ENCODE results near the gene COA1. TPM values are rescaled to one million over a fixed set of nuclear protein-coding genes. Genes with fewer than 3 reads are reported as not detected.

The COA1 gene
- total and polyA plus RNA-seq, 2 donors (not counting 3 experiments of a cell fraction or from before 2014, with no cell fraction given): 38.1 to 55.1 TPM

- no peak overlapping the region for H3K27ac ChIP-seq (ENCODE audit: insufficient read depth, low read depth, low read length)
- TF ChIP-seq MAX (IDR thresholded peaks at IDR 0.05; ENCODE audit: insufficient read depth, insufficient read length): no peak
- TF ChIP-seq JUN (IDR thresholded peaks at IDR 0.05; ENCODE audit: borderline replicate concordance, insufficient read depth, insufficient read length, low read depth): no peak
- TF ChIP-seq CTCF (IDR thresholded peaks at IDR 0.05; ENCODE audit: extremely low read depth in 1 of 2, insufficient read depth in 1 of 2, low read depth in 1 of 2, low read length in 2 of 2): no peak
- TF ChIP-seq POLR2A (IDR thresholded peaks at IDR 0.05; ENCODE audit: low read depth, low read length): no peak
- no peak for TF ChIP-seq EZH2 (IDR thresholded peaks at IDR 0.05; ENCODE audit: borderline replicate concordance, low read depth, low read length, severe bottlenecking)
- TF ChIP-seq MYC (IDR thresholded peaks at IDR 0.05; ENCODE audit: low read depth, low read length): no peak
- H3K4me2 ChIP-seq (ENCODE audit: insufficient read depth, low read length): no peak overlapping the region
- no peaks in the 10 kb centered on the region for H3K9me1 ChIP-seq (replicated peaks; ENCODE audit: control insufficient read depth, extremely low read depth, insufficient read depth, low read length)
- no peak overlapping the region for H2AFZ ChIP-seq (ENCODE audit: low read depth, low read length)
- H3K79me2 ChIP-seq (ENCODE audit: control insufficient read depth, insufficient read depth, low read length): peaks cover 100% of the 10 kb centered on the region
- H4K20me1 ChIP-seq (replicated peaks; ENCODE audit: control insufficient read depth, extremely low read depth, insufficient read depth, low read length): peaks cover 14% of the 10 kb centered on the region
- BruUV-seq (replicated peaks): no TSS peak
- DNase-seq (ENCODE audit: low read depth, low spot score) (no peak), FAIRE-seq (no peak)
- H3K9me3 ChIP-seq (replicated peaks; ENCODE audit: control insufficient read depth, insufficient read depth, low read length): no peaks in the 10 kb centered on the region
- no peak overlapping the region for H3K4me3 ChIP-seq (replicated peaks in 1 of 3; ENCODE audit: insufficient read depth in 1 of 3, low read depth in 1 of 3, low read length in 3 of 3)
- dilution Hi-C loops (cut with MboI; ENCODE audit: extremely low pct_ligation_motif_present, low sequenced_read_pairs) (loop anchor here (25.0 kb wide), 1 partner anchor 119 kb away; no protein-coding TSS in a partner anchor), intact Hi-C loops (cut with micrococcal nuclease) (no loop called here)
- H3K36me3 ChIP-seq (ENCODE audit: control insufficient read depth in 2 of 2, extremely low read depth in 1 of 2, insufficient read depth in 2 of 2, low read length in 2 of 2): peaks cover 0 to 2% of the 10 kb centered on the region in 2 experiments
- H3K4me1 ChIP-seq (ENCODE audit: control insufficient read depth, extremely low read depth, insufficient read depth, low read length): peaks cover 13% of the 10 kb centered on the region
- no peak overlapping the region for H3K9ac ChIP-seq (replicated peaks; ENCODE audit: extremely low read depth, insufficient read depth, low read length)
- POLR2A ChIA-PET: no interaction called here
- CTCF ChIA-PET: interaction anchor here (0.8 to 2.4 kb wide), 2 partner anchors 10 to 23 kb away, joined by 4 to 19 read pairs; partner anchors contain the start of gene STK17A
- no peaks in the 10 kb centered on the region for H3K27me3 ChIP-seq (ENCODE audit: control insufficient read depth in 2 of 2, insufficient read depth in 2 of 2, low read length in 2 of 2)
These were observed 136.3 kb downstream of the COA1 start for GRCh38 chr7:43593010-43593409.
